ENCODE data around the gene SH2B2.
A peak's percentile ranks its signal among the peaks of the same experiment; 100 is the strongest.

SH2B2 gene

DNA sequence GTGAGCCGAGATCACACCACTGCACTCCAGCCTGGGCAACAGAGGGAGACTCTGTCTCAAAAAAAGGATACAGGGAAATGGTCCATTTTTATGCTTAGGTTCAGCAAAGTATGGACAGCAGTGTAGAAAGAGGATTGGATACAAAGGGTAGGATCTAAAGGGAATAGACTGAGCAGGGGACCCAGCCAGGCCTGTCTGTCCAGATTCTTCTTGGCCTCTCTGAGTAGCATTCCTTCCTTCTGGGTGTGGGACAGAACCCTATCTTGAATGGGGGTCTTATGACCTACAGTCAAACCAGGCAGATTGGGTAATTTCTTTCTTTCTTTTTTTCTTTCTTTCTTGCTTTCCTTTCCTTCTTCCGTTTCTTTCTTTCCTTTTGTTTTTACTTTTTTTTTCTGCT is 25.6 kb downstream of the SH2B2 start:
- DNase-seq (ENCODE audit: insufficient read length, low spot score) (no peak), FAIRE-seq (no peak)
- TF ChIP-seq, protein P1, sequence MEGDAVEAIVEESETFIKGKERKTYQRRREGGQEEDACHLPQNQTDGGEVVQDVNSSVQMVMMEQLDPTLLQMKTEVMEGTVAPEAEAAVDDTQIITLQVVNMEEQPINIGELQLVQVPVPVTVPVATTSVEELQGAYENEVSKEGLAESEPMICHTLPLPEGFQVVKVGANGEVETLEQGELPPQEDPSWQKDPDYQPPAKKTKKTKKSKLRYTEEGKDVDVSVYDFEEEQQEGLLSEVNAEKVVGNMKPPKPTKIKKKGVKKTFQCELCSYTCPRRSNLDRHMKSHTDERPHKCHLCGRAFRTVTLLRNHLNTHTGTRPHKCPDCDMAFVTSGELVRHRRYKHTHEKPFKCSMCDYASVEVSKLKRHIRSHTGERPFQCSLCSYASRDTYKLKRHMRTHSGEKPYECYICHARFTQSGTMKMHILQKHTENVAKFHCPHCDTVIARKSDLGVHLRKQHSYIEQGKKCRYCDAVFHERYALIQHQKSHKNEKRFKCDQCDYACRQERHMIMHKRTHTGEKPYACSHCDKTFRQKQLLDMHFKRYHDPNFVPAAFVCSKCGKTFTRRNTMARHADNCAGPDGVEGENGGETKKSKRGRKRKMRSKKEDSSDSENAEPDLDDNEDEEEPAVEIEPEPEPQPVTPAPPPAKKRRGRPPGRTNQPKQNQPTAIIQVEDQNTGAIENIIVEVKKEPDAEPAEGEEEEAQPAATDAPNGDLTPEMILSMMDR (IDR thresholded peaks at IDR 0.05; ENCODE audit: insufficient read depth, missing control alignments), result no peak

GRCh38 chr7:102313997-102314780 is 27.5 kb downstream of the SH2B2 start:
- FAIRE-seq (no peak), DNase-seq (ENCODE audit: insufficient read length, low spot score) (peak; percentile 7)
- TF ChIP-seq, protein P1 (IDR thresholded peaks at IDR 0.05; ENCODE audit: insufficient read depth, missing control alignments), result no peak

DNA sequence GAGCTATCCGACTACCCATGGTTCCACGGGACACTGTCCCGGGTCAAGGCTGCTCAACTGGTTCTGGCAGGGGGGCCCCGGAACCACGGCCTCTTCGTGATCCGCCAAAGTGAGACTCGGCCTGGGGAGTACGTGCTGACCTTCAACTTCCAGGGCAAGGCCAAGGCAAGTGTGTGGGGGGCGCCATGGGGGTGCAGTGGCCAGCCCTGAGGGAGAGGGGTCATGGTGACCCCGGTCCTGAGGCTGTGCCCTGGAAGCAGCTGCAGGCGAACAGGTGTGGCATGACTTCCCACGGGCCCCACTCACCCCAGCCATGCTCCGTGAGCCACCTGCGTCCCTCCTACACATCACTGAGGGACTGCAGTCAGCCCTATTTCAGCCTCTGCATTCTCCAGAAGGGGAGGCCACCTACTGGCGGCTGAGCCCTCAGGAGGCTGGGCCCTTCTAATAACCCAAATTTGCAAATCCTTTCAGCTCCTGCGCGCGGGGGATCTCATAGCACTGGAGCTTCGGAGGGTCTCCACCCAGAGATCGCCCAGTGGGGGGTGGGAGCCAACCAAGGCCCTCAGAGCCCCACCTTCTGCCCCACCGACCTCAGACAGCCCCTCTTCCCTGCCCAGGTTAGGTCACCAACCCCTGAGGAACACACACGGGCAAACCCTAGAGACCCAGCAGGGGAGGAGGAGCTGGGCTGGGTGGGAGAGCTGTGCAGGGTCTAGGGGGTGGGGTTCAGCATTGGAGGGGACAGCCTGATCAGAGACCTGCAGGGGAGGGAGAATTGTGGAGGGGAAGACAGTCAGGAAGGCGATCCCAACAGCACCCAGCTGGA is 30.8 kb downstream of the SH2B2 start:
- DNase-seq (ENCODE audit: insufficient read length, low spot score), result peak; percentile 19
- TF ChIP-seq, protein P1 (IDR thresholded peaks at IDR 0.05; ENCODE audit: insufficient read depth, missing control alignments), result peak; percentile 2

GRCh38 chr7:102318482-102318971 is 31.9 kb downstream of the SH2B2 start:
- FAIRE-seq (no peak), DNase-seq (ENCODE audit: insufficient read length, low spot score) (peak; percentile 13)
- TF ChIP-seq, protein P1 (IDR thresholded peaks at IDR 0.05; ENCODE audit: insufficient read depth, missing control alignments), result no peak

More for the DNA sequence above, 30.8 kb downstream of the SH2B2 start:
- FAIRE-seq, result no peak

GRCh38 chr7:102319671-102320070 is 33.0 kb downstream of the SH2B2 start:
- FAIRE-seq (no peak), DNase-seq (ENCODE audit: insufficient read length, low spot score) (no peak)
- TF ChIP-seq, protein P1 (IDR thresholded peaks at IDR 0.05; ENCODE audit: insufficient read depth, missing control alignments), result no peak

DNA sequence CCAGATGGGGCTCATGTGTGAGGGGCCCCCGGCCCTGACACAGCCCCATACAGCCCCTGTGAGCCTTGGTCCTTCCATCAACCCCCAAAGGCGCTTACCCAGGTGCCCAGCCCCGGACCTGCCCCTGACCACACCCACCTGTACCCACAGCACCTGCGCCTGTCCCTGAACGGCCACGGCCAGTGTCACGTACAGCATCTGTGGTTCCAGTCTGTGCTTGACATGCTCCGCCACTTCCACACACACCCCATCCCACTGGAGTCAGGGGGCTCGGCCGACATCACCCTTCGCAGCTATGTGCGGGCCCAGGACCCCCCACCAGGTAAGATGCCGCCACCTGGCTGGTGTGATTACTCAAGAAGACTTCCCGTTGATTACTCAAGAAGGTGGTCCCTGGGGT is 33.5 kb downstream of the SH2B2 start:
- DNase-seq (ENCODE audit: insufficient read length, low spot score) (peak; percentile 18), FAIRE-seq (no peak)
- TF ChIP-seq, protein P1 (IDR thresholded peaks at IDR 0.05; ENCODE audit: insufficient read depth, missing control alignments), result no peak
